CD4-positive, alpha-beta T cell treated with Interleukin-6 for 4 hours (primary cell): Measurements from ENCODE around the gene NFILZ.

ENCODE experiments used
- DNase-seq: peaks from one replicate; pipeline ENCODE4 v3.0.0-alpha.2; 2020; ENCODE audit warnings: mixed read lengths

NFILZ gene, protein sequence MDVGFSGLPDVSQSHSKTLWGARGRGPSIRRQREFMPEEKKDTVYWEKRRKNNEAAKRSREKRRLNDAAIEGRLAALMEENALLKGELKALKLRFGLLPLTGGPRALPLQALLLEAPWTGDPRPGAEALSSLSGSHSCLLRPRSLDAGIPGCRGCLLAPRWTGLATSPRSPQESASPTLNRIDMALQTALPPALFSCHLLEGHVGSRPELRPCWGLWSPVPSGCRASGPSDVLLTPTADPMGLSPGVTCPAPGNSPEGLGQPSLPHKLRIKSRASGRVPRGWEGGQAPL

DNA sequence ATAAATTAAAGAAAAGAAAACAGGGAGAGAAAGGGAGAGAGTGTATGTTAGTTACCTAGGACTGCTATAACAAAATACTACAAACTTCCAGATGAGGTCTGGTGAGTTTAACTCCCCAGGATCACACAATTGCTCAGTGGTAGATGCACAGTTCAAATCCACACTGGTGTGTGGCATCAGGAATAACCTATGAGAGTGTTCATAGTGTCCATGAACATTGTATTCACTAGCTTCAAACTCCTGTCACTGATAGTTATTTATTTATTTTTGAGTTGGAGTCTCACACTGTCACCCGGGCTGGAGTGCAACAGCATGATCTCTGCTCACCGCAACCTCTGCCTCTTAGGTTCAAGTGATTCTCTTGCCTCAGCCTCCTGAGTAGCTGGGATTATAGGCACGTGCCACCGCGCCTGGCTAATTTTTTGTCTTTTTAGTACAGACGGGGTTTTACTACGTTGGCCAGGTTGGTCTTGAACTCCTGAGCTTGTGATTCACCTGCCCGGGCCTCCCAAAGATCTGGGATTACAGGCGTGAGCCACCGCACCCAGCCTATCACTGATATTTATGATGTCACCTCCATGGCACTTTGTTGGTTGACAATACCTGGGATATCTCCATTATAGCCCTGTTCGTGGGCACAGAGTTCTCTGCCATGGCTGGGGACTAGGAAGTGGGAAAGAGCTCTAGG lies at the start of gene NFILZ:
Gene NFILZ, plus strand, starts transcription at position 638 of the 688 bp plus-strand sequence. CDS start 46,133 bp downstream, outside the sequence.
- DNase-seq, result no peak

DNA sequence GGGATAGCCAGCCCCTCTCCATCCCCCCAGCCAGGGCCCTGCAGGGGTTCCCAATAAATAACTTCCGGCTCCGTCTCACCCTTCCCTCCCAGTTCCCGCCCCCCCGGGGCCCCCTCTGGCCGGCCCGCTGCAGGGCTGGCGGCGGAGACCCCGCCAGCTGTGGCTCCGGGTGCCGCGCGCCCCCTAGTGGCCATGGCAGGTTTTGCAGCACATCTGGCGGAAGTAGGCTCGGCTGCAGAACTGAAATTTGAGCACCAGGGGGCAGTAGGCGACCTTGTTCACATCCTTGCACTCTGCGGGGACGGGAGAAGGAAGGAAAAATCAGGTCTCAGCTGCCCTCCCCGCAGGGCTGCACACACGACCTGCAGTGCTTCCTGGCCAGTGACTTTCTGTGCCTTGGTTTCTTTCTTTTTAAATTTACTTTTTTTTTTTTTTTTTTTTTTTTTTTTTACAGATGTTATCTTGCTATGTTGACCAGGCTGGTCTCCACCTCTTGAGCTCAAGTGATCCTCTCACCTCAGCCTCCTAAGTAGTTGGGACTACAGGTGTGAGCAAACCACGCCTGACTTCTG lies 49.6 kb upstream of the NFILZ start:
- peak; percentile 89 for DNase-seq

DNA sequence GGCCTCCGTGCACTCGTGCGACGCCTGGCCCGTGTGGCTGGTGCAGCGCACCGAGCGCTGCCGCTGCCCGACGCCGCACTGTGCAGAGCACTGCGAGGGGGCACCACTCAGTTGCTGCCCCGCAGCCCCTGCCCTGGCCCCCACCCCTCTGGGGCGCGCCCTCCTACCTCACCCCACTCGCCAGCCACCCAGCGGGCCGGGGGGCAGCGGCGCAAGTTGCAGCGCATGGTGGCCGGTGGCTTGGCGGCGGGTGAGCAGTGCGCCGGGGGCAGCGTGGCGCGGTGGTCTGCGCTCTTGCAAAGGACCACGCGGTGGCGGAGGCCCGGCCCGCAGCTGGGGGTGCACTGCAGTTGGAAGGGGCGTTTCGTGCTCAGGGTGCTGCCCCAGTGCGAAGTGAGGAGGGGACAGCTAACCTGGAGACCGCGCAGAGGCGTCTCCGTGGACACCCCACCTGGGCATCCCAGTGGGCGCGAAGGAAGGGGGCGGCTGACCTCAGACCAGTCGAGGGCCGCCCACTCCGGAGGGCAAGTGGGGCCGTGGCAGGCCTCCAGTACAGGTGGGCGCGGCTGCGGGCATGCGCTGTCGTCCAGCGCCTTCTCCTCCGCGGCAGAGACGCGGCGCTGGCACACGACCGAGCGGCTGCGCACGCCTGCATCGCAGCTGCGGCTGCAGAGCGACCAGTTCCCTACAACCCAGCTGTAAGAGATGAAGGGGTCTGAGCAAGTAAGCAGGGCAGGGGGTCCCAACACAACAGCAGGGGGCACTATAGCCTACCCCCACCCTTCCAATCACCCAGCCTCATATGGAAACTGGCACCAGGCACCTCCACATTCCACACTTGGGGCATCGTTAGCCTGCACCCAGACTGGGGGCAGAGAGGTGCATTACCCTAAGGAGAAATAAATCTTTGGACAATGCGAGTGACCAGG lies 45.2 kb upstream of the NFILZ start:
- no peak for DNase-seq

DNA sequence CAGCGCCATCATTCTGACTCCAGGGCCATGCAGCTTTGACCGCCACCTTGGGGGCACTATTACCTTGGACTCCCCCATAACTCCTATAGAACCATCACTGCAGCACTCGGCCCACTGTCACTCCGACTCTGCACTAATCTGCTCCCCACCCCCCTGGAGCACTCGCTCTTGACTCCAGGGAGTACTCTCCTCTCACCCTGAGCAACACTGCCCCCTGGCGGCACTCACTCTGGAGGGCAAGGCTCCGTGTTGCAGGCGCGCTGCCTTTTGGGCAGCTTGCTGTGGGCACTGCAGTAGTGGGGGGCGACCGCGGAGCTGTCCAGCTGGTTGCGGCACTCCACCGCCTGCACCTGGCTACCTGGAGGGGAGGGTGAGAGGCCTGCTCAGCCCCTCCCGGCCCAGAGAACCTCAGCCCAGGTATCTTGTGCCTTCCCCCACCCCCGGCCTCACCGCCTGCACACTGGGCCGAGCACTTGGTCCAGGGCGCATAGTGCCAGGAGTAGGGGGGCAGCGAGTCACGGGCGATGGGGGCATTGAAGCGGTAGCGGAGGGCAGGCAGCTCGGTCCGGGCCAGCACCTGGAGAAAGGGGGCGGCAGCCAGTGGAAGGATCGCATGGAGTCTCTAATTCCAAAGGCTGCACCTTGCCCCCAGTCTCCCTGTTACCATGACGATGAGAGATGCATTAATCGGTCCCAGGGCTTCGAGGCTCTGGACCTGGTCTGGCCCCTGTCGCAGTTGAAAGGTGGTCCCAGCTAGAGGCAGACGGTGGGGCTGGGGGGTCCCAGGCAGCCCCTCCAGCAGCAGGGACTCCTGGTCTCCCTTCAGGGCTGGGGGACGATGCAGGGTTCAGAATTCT lies 44.3 kb upstream of the NFILZ start:
- DNase-seq, result peak; percentile 71

DNA sequence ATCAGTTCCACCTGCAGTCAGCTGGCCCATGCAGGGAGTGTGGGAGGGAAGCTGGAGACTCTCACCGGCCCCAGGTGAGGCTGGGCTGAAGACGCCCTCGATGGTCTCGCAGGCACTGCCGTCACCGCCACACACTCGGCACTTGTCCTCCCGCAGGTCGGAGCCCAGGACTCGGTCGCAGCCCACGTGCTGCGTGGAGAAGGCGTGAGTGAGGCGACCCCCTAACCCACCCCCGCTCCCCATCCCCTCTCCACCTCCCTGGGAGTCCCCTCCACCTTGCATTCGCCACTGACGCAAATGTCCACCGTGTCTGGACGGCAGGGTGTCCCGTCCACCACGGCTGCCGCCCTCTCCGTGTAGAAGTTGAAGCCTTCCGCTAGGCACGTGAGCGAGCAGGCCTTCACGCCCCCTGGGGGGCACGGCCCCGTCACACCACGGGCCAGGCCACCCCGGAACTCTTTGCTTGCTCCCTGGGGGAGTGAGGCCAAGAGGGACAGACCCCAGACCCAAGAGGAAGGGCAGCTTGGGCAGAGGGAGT lies 41.2 kb upstream of the NFILZ start:
- no peak for DNase-seq

DNA sequence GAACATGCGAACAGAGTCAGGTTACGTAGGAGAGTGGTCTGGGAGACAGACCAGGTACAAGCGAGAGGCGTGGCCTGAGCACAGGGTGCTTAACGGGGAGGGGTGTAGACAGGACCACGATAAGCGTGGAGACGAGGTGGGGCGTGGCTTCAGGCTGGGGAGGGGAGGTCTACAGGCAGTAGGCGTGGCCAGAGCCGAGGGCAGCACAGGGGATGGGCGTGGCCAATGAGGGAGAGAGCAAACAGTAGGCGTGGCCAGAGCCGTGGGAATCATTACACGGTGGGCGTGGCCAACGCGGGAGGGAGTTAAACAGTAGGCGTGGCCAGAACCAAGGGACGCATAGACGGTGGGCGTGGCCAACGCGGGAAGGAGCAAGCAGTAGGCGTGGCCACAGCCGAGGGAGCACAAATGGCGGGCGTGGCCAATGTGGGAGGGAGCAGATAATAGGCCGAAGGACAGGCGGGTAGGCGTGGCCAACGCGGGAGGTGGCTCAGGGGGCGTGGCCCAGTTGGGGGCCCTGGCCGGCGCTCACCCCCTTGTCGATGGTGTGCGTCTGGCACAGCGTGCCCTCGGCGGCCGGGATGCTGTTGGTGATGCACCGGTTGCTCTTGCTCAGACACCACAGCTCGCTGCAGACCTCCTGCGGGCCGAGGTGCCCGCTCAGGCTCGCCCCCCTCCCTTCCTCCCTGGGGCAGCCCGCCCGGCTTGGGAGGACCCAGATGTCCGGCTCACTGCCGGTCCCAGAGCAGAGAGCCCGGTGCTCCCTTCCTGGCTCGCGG lies 38.0 kb upstream of the NFILZ start:
- DNase-seq, result peak; percentile 97

DNA sequence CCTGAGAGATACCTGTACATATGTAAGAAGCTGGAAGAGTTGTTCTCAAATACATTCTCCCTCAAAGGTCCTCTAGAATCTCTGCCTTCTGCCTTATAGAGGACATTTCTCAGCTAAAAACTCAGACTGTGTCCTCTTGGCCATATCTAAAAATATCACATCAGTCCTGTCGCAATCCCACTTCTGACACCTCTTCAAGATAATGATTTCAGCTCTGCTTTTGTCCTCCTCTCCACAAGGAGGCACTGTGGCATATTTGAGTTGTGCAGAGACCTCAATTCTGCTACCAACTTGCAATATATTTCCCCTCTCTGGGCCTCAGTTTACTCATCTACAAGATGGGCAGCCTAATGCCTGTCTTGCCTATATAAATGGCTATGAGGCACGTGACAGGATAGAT lies 36.5 kb upstream of the NFILZ start:
- DNase-seq, result no peak

DNA sequence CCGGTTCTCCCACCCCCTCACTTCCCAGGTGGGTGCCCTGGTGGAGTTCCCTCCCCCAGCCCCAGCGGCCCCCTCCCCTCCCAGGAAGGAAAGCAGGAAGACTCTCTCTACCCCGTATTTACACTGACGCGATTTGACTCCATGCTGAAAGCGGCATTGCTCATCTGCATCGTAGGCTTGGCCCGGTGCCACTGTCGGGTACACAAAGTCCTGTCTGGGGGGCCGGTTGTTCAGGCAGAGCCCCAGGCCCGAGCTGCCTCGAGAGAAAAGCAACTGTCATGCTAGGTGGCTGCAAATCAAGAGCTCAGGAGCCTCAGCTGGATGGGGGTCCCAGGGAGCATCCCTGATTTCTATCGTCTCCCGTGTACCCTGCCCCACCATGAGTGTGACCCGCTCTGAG lies 34.8 kb upstream of the NFILZ start:
- DNase-seq, result no peak

DNA sequence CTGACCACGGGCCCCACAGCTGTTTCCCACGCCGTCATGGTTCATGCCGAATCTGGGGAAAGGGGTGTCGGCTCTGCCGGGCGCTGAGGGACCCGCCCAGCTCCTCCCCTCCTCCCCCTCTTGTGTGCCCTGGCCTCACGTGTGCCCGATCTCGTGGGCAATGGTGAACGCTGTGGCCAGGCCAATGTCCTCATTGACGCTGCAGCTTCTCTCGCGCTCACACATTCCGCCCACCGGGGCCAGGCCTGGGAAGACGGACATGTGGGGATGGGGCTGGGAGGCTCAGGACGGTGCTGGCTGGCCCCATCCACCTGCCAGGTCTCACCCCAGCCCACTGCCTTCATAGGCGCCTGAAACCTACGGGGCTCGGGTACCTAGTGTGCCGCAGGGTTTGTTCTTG lies 34.3 kb upstream of the NFILZ start:
- DNase-seq, result no peak

DNA sequence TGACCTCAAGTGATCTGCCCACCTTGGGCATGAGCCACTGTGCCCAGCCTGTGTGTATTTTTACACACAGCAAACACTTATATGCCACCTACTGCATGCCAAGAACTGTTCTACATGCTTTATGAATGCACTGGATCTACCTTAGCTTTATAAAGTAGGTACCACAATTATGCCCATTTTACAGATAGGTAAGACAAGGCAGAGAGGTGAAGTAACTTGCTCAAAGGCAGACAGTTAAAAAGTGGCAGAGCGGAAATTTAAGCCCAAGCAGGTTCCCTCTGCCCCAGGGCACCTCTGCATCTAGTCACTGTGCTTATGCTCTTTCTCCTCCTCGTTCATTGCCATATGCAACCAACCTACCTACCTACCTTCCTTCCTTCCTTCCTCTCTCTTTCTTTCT lies 30.4 kb upstream of the NFILZ start:
- DNase-seq, result no peak

DNA sequence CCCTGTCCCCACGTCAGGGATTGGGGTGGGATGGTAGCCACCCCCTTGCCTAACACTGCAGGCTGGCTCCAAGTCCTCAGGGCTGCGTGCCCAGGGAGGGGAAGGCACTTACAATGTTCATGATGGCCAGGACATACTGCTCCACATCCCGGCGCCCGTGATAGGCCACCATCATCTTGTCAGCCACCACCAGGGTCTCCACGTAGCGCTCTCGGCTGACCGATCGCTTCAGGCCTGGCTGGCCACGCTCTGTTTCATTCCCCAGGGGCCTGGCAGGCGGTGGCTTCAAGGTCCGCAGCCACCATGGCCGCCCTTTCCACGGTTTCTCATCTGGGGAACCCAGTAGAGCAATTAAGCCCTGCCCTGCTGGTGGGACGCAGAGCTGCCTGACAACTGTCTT lies 29.6 kb upstream of the NFILZ start:
- DNase-seq, result no peak

DNA sequence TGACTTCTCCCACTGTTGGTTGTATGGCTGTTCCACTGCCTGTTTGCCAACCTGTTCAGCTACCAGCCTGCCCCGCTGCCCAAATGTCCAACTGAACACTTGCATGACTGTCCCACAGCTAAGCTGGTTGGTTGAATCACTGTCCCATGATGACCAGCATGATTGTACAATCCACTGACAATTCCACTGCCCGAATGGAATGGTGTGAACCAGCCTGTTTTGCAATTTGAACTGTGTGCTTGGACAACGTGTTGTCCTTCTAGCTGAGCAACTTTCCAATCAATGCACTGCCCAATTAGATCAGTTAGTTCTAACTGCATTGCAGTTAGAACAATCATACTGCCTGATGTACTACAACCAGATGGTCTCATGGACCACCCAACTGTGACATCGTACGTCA lies 28.6 kb upstream of the NFILZ start:
- no peak for DNase-seq

DNA sequence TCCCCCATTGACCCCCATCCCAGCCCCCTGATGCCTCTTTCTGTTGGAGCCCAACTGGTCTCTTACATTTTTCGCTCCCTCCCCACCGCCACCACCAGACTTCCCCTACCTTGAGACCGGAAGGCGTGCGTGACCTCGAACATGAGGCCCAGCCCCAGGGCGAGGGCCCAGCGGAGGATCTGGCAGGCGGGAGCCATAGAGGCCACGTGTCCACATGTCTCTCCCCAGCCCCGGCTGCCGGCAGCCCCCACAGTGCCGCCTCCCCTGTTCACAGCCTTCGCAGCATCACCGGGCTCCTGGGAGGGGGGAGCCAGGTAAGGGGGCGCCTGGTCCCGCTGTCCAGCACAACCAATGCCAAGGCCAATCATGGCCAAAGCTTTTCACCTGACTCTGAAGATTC lies 24.9 kb upstream of the NFILZ start:
- no peak for DNase-seq

DNA sequence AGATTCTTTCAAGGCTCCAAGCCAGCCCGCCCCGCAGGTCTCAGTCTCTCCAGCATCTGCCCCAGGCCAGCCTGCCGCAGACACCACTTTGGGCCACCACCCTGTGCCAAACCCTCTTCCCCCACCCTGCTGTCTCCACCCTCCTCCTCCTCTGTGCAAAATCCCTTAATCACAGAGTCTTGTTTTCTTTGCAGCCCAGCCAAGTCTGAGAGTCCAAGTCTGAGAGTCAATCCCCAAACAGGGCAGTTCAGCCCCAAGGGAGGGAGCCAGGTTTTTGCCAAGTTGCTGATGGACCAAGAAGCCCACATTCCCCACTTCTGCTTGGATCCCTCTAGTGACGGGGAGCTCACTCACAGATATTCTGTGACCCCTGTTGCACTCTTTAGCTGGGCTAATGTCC lies 23.0 kb upstream of the NFILZ start:
- DNase-seq, result no peak

DNA sequence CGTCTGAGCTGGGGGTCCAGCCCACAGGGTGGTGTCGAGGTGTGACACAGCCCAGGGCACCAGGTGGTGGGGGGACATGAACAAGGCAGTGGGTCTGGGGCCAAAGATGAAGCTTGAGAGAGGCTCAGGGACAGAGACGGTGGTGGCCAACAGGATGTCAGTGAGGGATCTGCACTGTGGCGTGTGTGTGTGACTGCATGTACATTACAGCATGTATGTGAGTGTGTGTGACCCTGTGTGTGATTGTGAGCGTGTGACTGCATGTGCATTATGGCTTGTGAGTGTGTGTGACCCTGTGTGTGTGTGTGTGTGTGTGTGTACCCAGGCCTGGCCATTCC lies 21.5 kb upstream of the NFILZ start:
- DNase-seq, result peak; percentile 9

DNA sequence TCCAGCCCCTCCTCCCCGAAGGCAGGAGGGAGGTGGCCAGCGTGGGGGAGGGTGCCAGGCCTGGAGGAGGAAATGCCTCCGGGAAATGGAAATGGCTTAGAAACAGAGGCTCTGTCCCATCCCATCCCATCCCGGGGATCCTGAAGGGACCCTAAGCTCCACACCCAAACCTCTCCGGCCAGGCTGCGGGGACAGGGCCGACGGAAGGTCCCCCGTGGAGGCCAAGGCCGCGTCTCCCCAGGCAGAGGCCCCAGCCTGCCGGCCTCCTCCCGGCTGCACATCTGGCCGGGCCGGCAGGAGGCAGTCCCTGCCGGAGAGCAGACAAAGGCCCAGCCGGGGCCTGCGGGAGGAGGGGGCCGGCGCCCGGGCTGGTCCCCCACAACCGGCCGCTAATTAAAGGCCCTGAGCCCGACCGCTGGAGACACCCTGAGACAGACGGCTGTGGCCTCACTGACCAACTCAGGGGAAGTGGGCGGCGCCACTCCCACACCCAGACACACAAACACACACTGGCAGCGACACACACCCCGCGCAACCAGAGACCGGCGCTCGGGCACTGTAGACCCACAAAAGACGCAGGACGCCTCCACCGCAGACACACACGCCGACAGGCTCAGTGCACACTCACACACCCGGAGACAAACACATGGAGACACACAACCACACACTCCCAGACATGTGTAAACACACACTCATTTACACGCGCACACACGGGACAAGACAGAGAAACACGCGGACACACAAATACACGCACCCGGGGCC lies 21.0 kb upstream of the NFILZ start:
- DNase-seq, result peak; percentile 55

DNA sequence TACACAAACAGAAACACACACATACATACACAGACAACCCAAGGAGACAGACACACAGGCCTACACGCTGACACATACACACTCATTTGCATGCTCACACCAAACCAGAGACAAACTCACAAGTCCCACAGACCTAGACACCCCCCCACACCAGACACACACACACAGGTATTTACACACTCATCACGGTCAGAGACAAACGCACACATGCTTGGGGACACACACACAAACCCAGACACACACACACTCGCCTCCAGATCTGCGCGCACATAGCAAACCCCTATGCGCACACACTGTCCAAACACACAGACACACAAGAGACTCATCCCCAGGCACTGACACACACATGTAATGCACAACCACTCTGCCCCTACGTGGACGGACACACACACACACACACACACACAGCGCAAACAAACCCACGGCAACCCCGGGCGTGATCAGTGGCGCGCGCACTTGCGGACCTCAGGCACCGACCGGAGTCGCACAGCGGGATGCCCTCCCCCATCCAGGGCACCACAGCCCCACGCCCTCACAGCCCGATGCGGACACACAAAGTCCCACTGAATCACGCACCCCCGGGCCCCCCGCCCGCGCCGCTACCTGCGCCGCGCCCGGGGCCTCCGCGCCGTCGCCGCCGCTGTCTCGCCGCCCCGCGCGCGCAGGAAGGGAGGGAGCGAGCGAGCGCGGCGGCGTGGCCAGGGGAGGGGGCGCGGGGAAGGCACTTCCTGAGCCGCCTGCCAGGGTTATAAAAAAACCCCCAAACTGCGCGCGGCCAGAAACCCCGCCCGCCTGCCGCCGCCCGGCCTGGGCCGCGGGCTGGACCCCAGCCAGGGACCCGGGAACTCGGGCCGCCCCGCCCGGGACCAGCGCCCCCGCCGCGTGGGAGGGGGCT lies 20.1 kb upstream of the NFILZ start, which contains the start of gene ADAMTS10:
Gene ADAMTS10, minus strand, starts transcription at position 675 of the 895 bp plus-strand sequence. CDS start 5,005 bp downstream, outside the sequence.
- DNase-seq, result peak; percentile 72

DNA sequence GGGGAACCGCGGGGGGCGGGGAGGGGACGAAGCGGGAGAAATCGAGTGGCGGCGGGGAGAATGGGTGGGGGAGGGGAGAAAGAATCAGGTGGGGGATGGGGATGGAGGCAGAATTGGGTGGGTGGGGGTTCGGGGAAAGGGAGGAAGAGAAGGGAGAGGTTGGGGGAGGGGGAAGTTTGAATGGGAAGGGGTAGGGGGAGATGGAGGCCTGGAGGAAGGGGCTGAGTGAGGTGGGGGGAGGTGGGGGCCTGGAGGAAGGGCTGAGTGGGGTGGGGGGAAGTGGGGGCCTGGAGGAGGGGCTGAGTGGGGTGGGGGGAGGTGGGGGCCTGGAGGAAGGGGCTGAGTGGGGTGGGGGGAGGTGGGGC lies 19.5 kb upstream of the NFILZ start:
- no peak for DNase-seq

DNA sequence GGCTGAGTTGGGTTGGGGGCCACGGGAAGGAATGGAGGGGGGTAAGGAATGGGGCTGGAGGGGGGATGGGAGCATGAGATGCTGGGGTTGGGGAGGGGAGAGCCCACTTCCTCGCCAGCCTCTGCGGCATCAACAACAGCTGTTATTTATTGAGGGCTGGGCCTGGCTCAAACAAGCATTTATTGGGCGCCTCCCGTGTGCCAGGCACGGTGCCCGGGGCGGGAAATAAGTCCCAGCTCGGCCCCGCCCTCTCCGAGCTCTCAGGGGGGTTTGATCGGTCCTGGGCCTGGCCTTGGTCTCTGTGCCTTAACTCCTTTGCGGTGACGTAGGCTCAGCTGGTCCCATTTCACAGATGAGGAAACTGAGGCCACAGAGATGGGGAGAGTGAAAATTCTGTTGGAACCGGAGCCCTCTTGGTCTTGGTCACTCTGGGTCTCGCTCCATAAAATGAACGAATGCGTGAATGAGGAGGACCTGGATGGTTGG lies 19.0 kb upstream of the NFILZ start:
- peak; percentile 24 for DNase-seq
